Measurements from ENCODE around the gene RAPGEF4. TPM values are rescaled to one million over a fixed set of nuclear protein-coding genes. Genes with fewer than 3 reads are reported as not detected.

The RAPGEF4 gene
- total and polyA plus RNA-seq, 2 donors (not counting 1 experiment from before 2014, with no cell fraction given) = 0.22 to 0.30 TPM

- no peak for ATAC-seq (ENCODE audit: low read depth)
- H3K4me2 ChIP-seq (replicated peaks; ENCODE audit: low read depth, low read length, poor library complexity, severe bottlenecking) = no peak overlapping the region
- Mint-ChIP-seq H3K27ac (no peak overlapping the region), H3K4me1 (peaks cover 19% of the 10 kb centered on the region), H3K4me3 (no peak overlapping the region), H3K9me3 (ENCODE audit: insufficient read depth) (no peaks in the 10 kb centered on the region), H3K27me3 (peaks cover 4% of the 10 kb centered on the region)
- CTCF ChIA-PET = interaction anchor here (1.3 kb wide), 1 partner anchor 30 kb away, joined by 3 read pairs; no protein-coding TSS in a partner anchor
- no peaks in the 10 kb centered on the region for H3K36me3 ChIP-seq (replicated peaks in 1 of 2; ENCODE audit: control extremely low read depth in 1 of 2, control insufficient read depth in 1 of 2, extremely low read depth in 1 of 2, insufficient read depth in 2 of 2, low read length in 1 of 2)
- H3K9ac ChIP-seq (ENCODE audit: low read length) = no peak overlapping the region
- H3K27me3 ChIP-seq (replicated peaks in 1 of 4; ENCODE audit: control extremely low read depth in 1 of 4, control insufficient read depth in 3 of 4, insufficient read depth in 4 of 4, low read length in 3 of 4) = no peaks in the 10 kb centered on the region
- no peaks in the 10 kb centered on the region for H4K20me1 ChIP-seq (ENCODE audit: control insufficient read depth, insufficient read depth, low read length, poor library complexity, severe bottlenecking)
- POLR2A ChIA-PET = no interaction called here
- H3K9me3 ChIP-seq (ENCODE audit: control extremely low read depth in 1 of 3, control insufficient read depth in 2 of 3, insufficient read depth in 1 of 3, low read length in 2 of 3) = no peaks in the 10 kb centered on the region
- TF ChIP-seq EZH2 (IDR thresholded peaks at IDR 0.05; ENCODE audit: borderline replicate concordance, insufficient read depth, low read depth, low read length, poor library complexity, severe bottlenecking) = no peak
- no peak for TF ChIP-seq CTCF (IDR thresholded peaks at IDR 0.05)
- H3K4me3 ChIP-seq (ENCODE audit: control extremely low read depth in 1 of 5, extremely low read depth in 1 of 5, insufficient read depth in 1 of 5, low read depth in 2 of 5, low read length in 4 of 5) = no peak overlapping the region
- H3K79me2 ChIP-seq (ENCODE audit: control insufficient read depth, insufficient read depth, low read length) = no peaks in the 10 kb centered on the region
- no peak for DNase-seq
- WGBS (ENCODE audit: insufficient coverage) = 96% methylated on average over 3 of the region's 4 CpGs
- no peak overlapping the region for H3K27ac ChIP-seq (ENCODE audit: low read length in 2 of 2)
- intact Hi-C loops (cut with micrococcal nuclease) = no loop called here
- H3K4me1 ChIP-seq (ENCODE audit: control insufficient read depth in 2 of 2, insufficient read depth in 2 of 2, low read length in 2 of 2) = peaks cover 15 to 18% of the 10 kb centered on the region in 2 donors
- H2AFZ ChIP-seq (ENCODE audit: insufficient read depth, low read depth, low read length, poor library complexity, severe bottlenecking) = no peak overlapping the region
These were observed 321.2 kb downstream of the RAPGEF4 start for GRCh38 chr2:173056705-173057364.

GRCh38 chr2:173058097-173058496 lies 322.5 kb downstream of the RAPGEF4 start:
- TF ChIP-seq CTCF (IDR thresholded peaks at IDR 0.05) (no peak), EZH2 (IDR thresholded peaks at IDR 0.05; ENCODE audit: borderline replicate concordance, insufficient read depth, low read depth, low read length, poor library complexity, severe bottlenecking) (no peak)
- peaks cover 4% of the 10 kb centered on the region for H3K27me3 Mint-ChIP-seq
- Histone ChIP-seq H3K4me1 (ENCODE audit: control insufficient read depth in 2 of 2, insufficient read depth in 2 of 2, low read length in 2 of 2) (peaks cover 15 to 18% of the 10 kb centered on the region in 2 donors), H3K79me2 (ENCODE audit: control insufficient read depth, insufficient read depth, low read length) (no peaks in the 10 kb centered on the region), H3K4me2 (replicated peaks; ENCODE audit: low read depth, low read length, poor library complexity, severe bottlenecking) (no peak overlapping the region), H3K36me3 (replicated peaks in 1 of 2; ENCODE audit: control extremely low read depth in 1 of 2, control insufficient read depth in 1 of 2, extremely low read depth in 1 of 2, insufficient read depth in 2 of 2, low read length in 1 of 2) (no peaks in the 10 kb centered on the region), H3K27me3 (replicated peaks in 1 of 4; ENCODE audit: control extremely low read depth in 1 of 4, control insufficient read depth in 3 of 4, insufficient read depth in 4 of 4, low read length in 3 of 4) (no peaks in the 10 kb centered on the region), H3K4me3 (ENCODE audit: control extremely low read depth in 1 of 5, extremely low read depth in 1 of 5, insufficient read depth in 1 of 5, low read depth in 2 of 5, low read length in 4 of 5) (no peak overlapping the region), H2AFZ (ENCODE audit: insufficient read depth, low read depth, low read length, poor library complexity, severe bottlenecking) (no peak overlapping the region), H4K20me1 (ENCODE audit: control insufficient read depth, insufficient read depth, low read length, poor library complexity, severe bottlenecking) (no peaks in the 10 kb centered on the region), H3K9ac (ENCODE audit: low read length) (no peak overlapping the region), H3K27ac (ENCODE audit: low read length in 2 of 2) (no peak overlapping the region), H3K9me3 (ENCODE audit: control extremely low read depth in 1 of 3, control insufficient read depth in 2 of 3, insufficient read depth in 1 of 3, low read length in 2 of 3) (no peaks in the 10 kb centered on the region)
- ChIA-PET POLR2A (no interaction called here), CTCF (interaction anchor here (1.2 kb wide), 1 partner anchor 30 kb away, joined by 5 read pairs; no protein-coding TSS in a partner anchor)
- no peak for ATAC-seq (ENCODE audit: low read depth)
- peaks cover 19% of the 10 kb centered on the region for H3K4me1 Mint-ChIP-seq
- DNase-seq = no peak
- intact Hi-C loops (cut with micrococcal nuclease) = no loop called here
- no peak overlapping the region for H3K27ac Mint-ChIP-seq
- H3K4me3 Mint-ChIP-seq = no peak overlapping the region
- no peaks in the 10 kb centered on the region for H3K9me3 Mint-ChIP-seq (ENCODE audit: insufficient read depth)

Measured in B cell (primary cell).